K562 (cell line): ENCODE results near the gene BHLHE40. TPM values are rescaled to one million over a fixed set of nuclear protein-coding genes. Genes with fewer than 3 reads are reported as not detected.

Experiments
- CREM ChIP-seq: IDR thresholded peaks from 2 replicates; pipeline ENCODE4 v1.6.1; 2014; ENCODE audit warnings: antibody characterized with exemption, low read depth
- CXXC5 ChIP-seq: fragments of 250-450 bp; sonication (Bioruptor Pico); IDR thresholded peaks from 2 replicates; pipeline ENCODE4 v1.8.0; 2022; ENCODE audit warnings: inconsistent platforms, mild to moderate bottlenecking, moderate library complexity
- HMBOX1 ChIP-seq: sonication (generic); IDR thresholded peaks from 2 replicates; pipeline ENCODE4 v1.6.1; 2016
- KDM5B ChIP-seq: fragments of 200-600 bp; sonication (generic); IDR thresholded peaks from 2 replicates; pipeline ENCODE4 v1.6.1; 2012; ENCODE audit warnings: low read depth, mild to moderate bottlenecking, moderate library complexity, low read length, control low read depth, inconsistent platforms; ENCODE audit not compliant: insufficient replicate concordance
- RAD51 ChIP-seq: fragments of 450-650 bp; IDR thresholded peaks from 2 replicates; pipeline ENCODE4 v1.7.1; 2016; ENCODE audit warnings: low read depth, mild to moderate bottlenecking, borderline replicate concordance
- RBM25 ChIP-seq: fragments of 200-400 bp; formaldehyde crosslinking; IDR thresholded peaks from 2 replicates; pipeline ENCODE4 v1.6.1; 2018; ENCODE audit warnings: low read length, low read depth, moderate library complexity; ENCODE audit not compliant: severe bottlenecking
- THAP12 ChIP-seq: fragments of 250-450 bp; sonication (Bioruptor Pico); IDR thresholded peaks from 2 replicates; pipeline ENCODE4 v1.9.0; 2021; ENCODE audit warnings: mild to moderate bottlenecking, inconsistent platforms
- ZFP91 ChIP-seq: sonication (generic); formaldehyde crosslinking; IDR thresholded peaks from 2 replicates; pipeline ENCODE4 v1.8.0; 2022; ENCODE audit warnings: mild to moderate bottlenecking, missing genetic modification reagents
- ZKSCAN8 ChIP-seq: fragments of 200-800 bp; sonication (Bioruptor generic); IDR thresholded peaks from 2 replicates; pipeline ENCODE4 v1.6.1; 2016; ENCODE audit warnings: missing genetic modification characterization, missing compliant biosample characterization
- ZNF24 ChIP-seq: fragments of 450-650 bp; IDR thresholded peaks from 2 replicates; pipeline ENCODE4 v1.6.1; 2016
- ZNF695 ChIP-seq: fragments of 450-650 bp; formaldehyde crosslinking; IDR thresholded peaks from 2 replicates; pipeline ENCODE4 v1.4.0; 2020; ENCODE audit warnings: mild to moderate bottlenecking, moderate library complexity
- ZNF717 ChIP-seq: fragments of 250-450 bp; sonication (Bioruptor Pico); IDR thresholded peaks from 2 replicates; pipeline ENCODE4 v1.5.0; 2021
- polyA plus RNA-seq, 8 experiments: library from polyadenylated mRNA; depleted of rRNA in 4 of 8; stranded (reverse) in 5 of 8; unstranded in 3 of 8; fragments of >200 nt; fragmentation: Nextera tagmentation in 2 of 8; fragmentation: Illumina TruSeq in 1 of 8; extraction: Ambion mirVana in 2 of 8; extraction: Trizol in 1 of 8; gene quantifications; 2 replicates each; pipeline versions ENCODE4 v1.2.1 to v1.2.3, GENCODE V29; 2011 to 2014; ENCODE audit warnings: inconsistent platforms in 1 of 8, missing spikeins in 1 of 8
- total RNA-seq, 7 experiments: library from RNA; depleted of rRNA in 6 of 7; stranded (reverse); fragments of >200 nt in 6 of 7; fragmentation: Illumina TruSeq in 2 of 7; extraction: Trizol in 2 of 7; gene quantifications; 2 replicates each; pipeline versions ENCODE4 v1.2.1 to v1.2.3, GENCODE V29; 2011 to 2021; ENCODE audit warnings: low replicate concordance in 1 of 7
- TF ChIP-seq, protein P1 (sequence below): sonication (generic); formaldehyde crosslinking; IDR thresholded peaks from 2 replicates; pipeline ENCODE4 v1.8.0; 2022; ENCODE audit warnings: mild to moderate bottlenecking, low read depth, missing genetic modification reagents

The BHLHE40 gene
- total and polyA plus RNA-seq, 9 of the 15 experiments (the other 6 are each of a cell fraction or from before 2014, with no cell fraction given) = 12.0 to 83.9 (median 31.4) TPM

DNA sequence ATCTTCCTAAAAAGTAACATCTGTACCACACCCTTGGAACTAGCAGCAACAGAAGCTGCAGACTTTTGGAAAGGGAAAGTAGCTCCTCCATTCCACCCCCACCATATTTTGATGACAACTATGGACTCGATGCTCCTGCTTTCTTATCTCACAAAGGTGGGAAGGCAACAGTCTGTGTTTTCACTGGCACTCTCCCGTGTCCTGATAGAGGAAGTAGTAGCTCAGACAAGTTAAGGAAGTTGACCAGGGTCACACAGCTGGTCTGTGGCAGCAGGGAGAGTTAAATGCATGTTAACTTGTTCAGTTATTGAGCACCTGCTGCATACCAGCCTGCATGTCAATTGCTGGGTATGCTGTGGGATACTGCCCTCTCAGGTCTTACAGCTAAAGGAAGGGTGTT, 33.1 kb downstream of the BHLHE40 start (continued):
- TF ChIP-seq ZKSCAN8 (peak; percentile 95), ZNF695 (CRISPR knock-in tag) (no peak), CXXC5 (no peak), ZNF717 (CRISPR knock-in tag) (no peak), RAD51 (0 out of 2 replicates have a peak, but pooled peaks have one; percentile 15), CREM (0 out of 2 replicates have a peak, but pooled peaks have one; percentile 13), ZFP91 (CRISPR knock-in tag) (0 out of 2 replicates have a peak, but pooled peaks have one; percentile 51), KDM5B (peak; percentile 50), ZNF24 (0 out of 2 replicates have a peak, but pooled peaks have one; percentile 3), RBM25 (peak; percentile 88), HMBOX1 (peak; percentile 21; the same call in 1 of the 2 replicates), THAP12 (CRISPR knock-in tag) (0 out of 2 replicates have a peak, but pooled peaks have one; percentile 16)
- TF ChIP-seq, protein P1, sequence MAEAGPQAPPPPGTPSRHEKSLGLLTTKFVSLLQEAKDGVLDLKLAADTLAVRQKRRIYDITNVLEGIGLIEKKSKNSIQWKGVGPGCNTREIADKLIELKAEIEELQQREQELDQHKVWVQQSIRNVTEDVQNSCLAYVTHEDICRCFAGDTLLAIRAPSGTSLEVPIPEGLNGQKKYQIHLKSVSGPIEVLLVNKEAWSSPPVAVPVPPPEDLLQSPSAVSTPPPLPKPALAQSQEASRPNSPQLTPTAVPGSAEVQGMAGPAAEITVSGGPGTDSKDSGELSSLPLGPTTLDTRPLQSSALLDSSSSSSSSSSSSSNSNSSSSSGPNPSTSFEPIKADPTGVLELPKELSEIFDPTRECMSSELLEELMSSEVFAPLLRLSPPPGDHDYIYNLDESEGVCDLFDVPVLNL (CRISPR knock-in tag) = no peak
